IPS-15b (cell line): ENCODE measurements around the gene CROCC2.

ENCODE experiments used
- H3K27me3 ChIP-seq: one replicate; pipeline ENCODE4 v1.6.1; 2013; ENCODE audit warnings: low read length; ENCODE audit not compliant: control insufficient read depth, insufficient read depth
- H3K36me3 ChIP-seq: one replicate; pipeline ENCODE4 v1.6.1; 2013; ENCODE audit warnings: low read length; ENCODE audit not compliant: control insufficient read depth, insufficient read depth
- H3K4me1 ChIP-seq: one replicate; pipeline ENCODE4 v1.6.1; 2013; ENCODE audit warnings: mild to moderate bottlenecking, low read length; ENCODE audit not compliant: control insufficient read depth, insufficient read depth
- H3K4me3 ChIP-seq: one replicate; pipeline ENCODE4 v1.5.1; 2013; ENCODE audit warnings: low read depth, low read length
- H3K9ac ChIP-seq: one replicate; pipeline ENCODE4 v1.6.1; 2013; ENCODE audit warnings: low read depth, mild to moderate bottlenecking, low read length
- H3K9me3 ChIP-seq: one replicate; pipeline ENCODE4 v1.6.1; 2013; ENCODE audit warnings: mild to moderate bottlenecking, low read length; ENCODE audit not compliant: control insufficient read depth, insufficient read depth

CROCC2 gene

GRCh38 chr2:241007880-241008710 lies 102.0 kb downstream of the CROCC2 start:
- Histone ChIP-seq H3K27me3 (no peaks in the 10 kb centered on the region), H3K4me1 (peaks cover 5% of the 10 kb centered on the region), H3K9ac (no peak overlapping the region)

GRCh38 chr2:241008711-241009121 lies 102.6 kb downstream of the CROCC2 start:
- no peaks in the 10 kb centered on the region for H3K36me3 ChIP-seq
- peaks cover 4% of the 10 kb centered on the region for H3K9me3 ChIP-seq
- H3K4me1 ChIP-seq = peaks cover 5% of the 10 kb centered on the region
- no peak overlapping the region for H3K9ac ChIP-seq
- H3K4me3 ChIP-seq = no peak overlapping the region
- H3K27me3 ChIP-seq = no peaks in the 10 kb centered on the region

More at GRCh38 chr2:241007880-241008710, 102.0 kb downstream of the CROCC2 start:
- Histone ChIP-seq H3K9me3 (peaks cover 4% of the 10 kb centered on the region), H3K36me3 (no peaks in the 10 kb centered on the region), H3K4me3 (no peak overlapping the region)

GRCh38 chr2:241009191-241009590 lies 103.1 kb downstream of the CROCC2 start:
- Histone ChIP-seq H3K4me1 (peaks cover 5% of the 10 kb centered on the region), H3K36me3 (no peaks in the 10 kb centered on the region), H3K4me3 (no peak overlapping the region), H3K9ac (peak overlapping the region; percentile 56), H3K27me3 (no peaks in the 10 kb centered on the region), H3K9me3 (no peaks in the 10 kb centered on the region)

GRCh38 chr2:241009601-241010530 lies 103.7 kb downstream of the CROCC2 start:
- H3K4me3 ChIP-seq = peak overlapping the region; percentile 37
- peaks cover 5% of the 10 kb centered on the region for H3K4me1 ChIP-seq
- no peaks in the 10 kb centered on the region for H3K9me3 ChIP-seq
- H3K27me3 ChIP-seq = no peaks in the 10 kb centered on the region
- H3K36me3 ChIP-seq = no peaks in the 10 kb centered on the region
- peak overlapping the region; percentile 74 for H3K9ac ChIP-seq

GRCh38 chr2:241010531-241011295 lies 104.6 kb downstream of the CROCC2 start:
- Histone ChIP-seq H3K9ac (peak overlapping the region; percentile 74), H3K36me3 (no peaks in the 10 kb centered on the region), H3K27me3 (no peaks in the 10 kb centered on the region), H3K4me3 (peak overlapping the region; percentile 13), H3K9me3 (no peaks in the 10 kb centered on the region), H3K4me1 (peaks cover 5% of the 10 kb centered on the region)

DNA sequence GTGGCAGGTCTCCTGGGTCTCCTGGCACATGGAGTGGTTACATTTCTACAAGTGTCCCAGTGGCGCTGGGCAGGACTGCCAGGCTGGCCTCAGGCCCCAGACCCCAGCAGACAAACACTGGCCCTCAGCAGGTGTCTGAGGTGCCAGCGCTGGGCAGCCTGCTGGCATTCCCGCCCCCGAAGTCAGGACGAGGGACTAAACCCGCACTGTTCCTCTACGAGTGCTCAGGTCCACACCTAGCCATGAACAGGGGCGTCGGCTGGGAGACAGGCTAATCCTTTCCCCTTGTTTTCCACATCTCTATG lies 105.1 kb downstream of the CROCC2 start:
- no peaks in the 10 kb centered on the region for H3K36me3 ChIP-seq
- no peak overlapping the region for H3K4me3 ChIP-seq
- H3K9ac ChIP-seq = no peak overlapping the region
- H3K9me3 ChIP-seq = no peaks in the 10 kb centered on the region
- no peaks in the 10 kb centered on the region for H3K27me3 ChIP-seq
- peaks cover 5% of the 10 kb centered on the region for H3K4me1 ChIP-seq

GRCh38 chr2:241011751-241012510 lies 105.8 kb downstream of the CROCC2 start:
- Histone ChIP-seq H3K9ac (no peak overlapping the region), H3K9me3 (no peaks in the 10 kb centered on the region), H3K27me3 (no peaks in the 10 kb centered on the region), H3K36me3 (no peaks in the 10 kb centered on the region), H3K4me1 (peaks cover 5% of the 10 kb centered on the region), H3K4me3 (no peak overlapping the region)

- H3K9ac ChIP-seq = no peak overlapping the region
- no peaks in the 10 kb centered on the region for H3K9me3 ChIP-seq
- H3K36me3 ChIP-seq = no peaks in the 10 kb centered on the region
- H3K27me3 ChIP-seq = no peaks in the 10 kb centered on the region
- peaks cover 5% of the 10 kb centered on the region for H3K4me1 ChIP-seq
- H3K4me3 ChIP-seq = no peak overlapping the region
Measured at GRCh38 chr2:241014224-241014623, 108.1 kb downstream of the CROCC2 start.

DNA sequence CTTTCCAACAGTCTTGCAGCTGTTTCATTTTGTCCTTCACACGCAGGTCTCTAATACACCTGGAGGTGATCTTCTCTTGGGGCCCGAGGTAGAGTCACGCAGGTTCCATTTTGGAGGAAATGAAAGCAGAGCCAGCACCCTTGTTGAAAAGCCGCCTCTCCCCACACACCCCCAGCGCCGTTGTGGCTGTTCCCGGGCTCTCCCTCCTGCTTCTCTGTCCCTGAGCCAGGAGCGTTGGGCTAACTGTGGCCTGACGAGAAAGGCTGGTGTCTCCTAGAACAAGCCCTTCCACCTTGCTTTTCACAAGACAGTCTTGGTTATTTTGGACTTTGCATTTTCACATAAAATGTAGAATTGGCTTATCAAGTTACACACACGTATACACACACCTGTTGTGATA lies 108.6 kb downstream of the CROCC2 start:
- H3K4me3 ChIP-seq = no peak overlapping the region
- peaks cover 3% of the 10 kb centered on the region for H3K4me1 ChIP-seq
- no peaks in the 10 kb centered on the region for H3K9me3 ChIP-seq
- H3K27me3 ChIP-seq = no peaks in the 10 kb centered on the region
- H3K9ac ChIP-seq = no peak overlapping the region
- no peaks in the 10 kb centered on the region for H3K36me3 ChIP-seq

- Histone ChIP-seq H3K4me3 (no peak overlapping the region), H3K9ac (no peak overlapping the region), H3K4me1 (no peaks in the 10 kb centered on the region), H3K36me3 (no peaks in the 10 kb centered on the region), H3K27me3 (no peaks in the 10 kb centered on the region), H3K9me3 (no peaks in the 10 kb centered on the region)
Measured at GRCh38 chr2:241015439-241015838, 109.3 kb downstream of the CROCC2 start.
